Activated CD8-positive, alpha-beta memory T cell treated with anti-CD3 and anti-CD28 coated beads for 1 hour (primary cell): ENCODE measurements around the gene ROR2.

Experiments used
- DNase-seq, 2 donors: peaks; one replicate each; pipeline ENCODE4 v3.0.0-alpha.2; 2020; ENCODE audit warnings: low read depth in 1 of 2; ENCODE audit errors: extremely low read depth in 1 of 2

The ROR2 gene

GRCh38 chr9:91782708-91783214 is 167.3 kb downstream of the ROR2 start:
- DNase-seq, result no peak

GRCh38 chr9:91781906-91782305 is 168.1 kb downstream of the ROR2 start:
- DNase-seq, result no peak

- no peak for DNase-seq
Observed at GRCh38 chr9:91781116-91781515, 168.9 kb downstream of the ROR2 start.

- no peak for DNase-seq
Observed at GRCh38 chr9:91778031-91778430, 172.0 kb downstream of the ROR2 start.

- DNase-seq, result no peak
Observed at GRCh38 chr9:91777292-91777830, 172.7 kb downstream of the ROR2 start.

- no peak for DNase-seq
Observed at GRCh38 chr9:91776409-91777291, 173.4 kb downstream of the ROR2 start.

- DNase-seq, result no peak
Observed at GRCh38 chr9:91775708-91776028, 174.4 kb downstream of the ROR2 start.

GRCh38 chr9:91775011-91775707 is 174.9 kb downstream of the ROR2 start:
- DNase-seq, result peak; percentile 19 to 47

- no peak for DNase-seq
Observed at GRCh38 chr9:91773156-91773555, 176.9 kb downstream of the ROR2 start.

- no peak for DNase-seq
Observed at GRCh38 chr9:91771864-91772263, 178.2 kb downstream of the ROR2 start.

- no peak for DNase-seq
Observed at GRCh38 chr9:91771027-91771426, 179.0 kb downstream of the ROR2 start.

GRCh38 chr9:91770229-91770628 is 179.8 kb downstream of the ROR2 start:
- no peak for DNase-seq

- DNase-seq, result no peak
Observed at GRCh38 chr9:91768977-91769916, 180.8 kb downstream of the ROR2 start.

- DNase-seq, result no peak
Observed at GRCh38 chr9:91768507-91768906, 181.5 kb downstream of the ROR2 start.

GRCh38 chr9:91766315-91767069 is 183.5 kb downstream of the ROR2 start:
- no peak for DNase-seq

- DNase-seq, result no peak
Observed at GRCh38 chr9:91765296-91765695, 184.7 kb downstream of the ROR2 start.

- DNase-seq, result no peak
Observed at GRCh38 chr9:91764661-91765060, 185.4 kb downstream of the ROR2 start.

- no peak for DNase-seq
Observed at GRCh38 chr9:91761362-91761761, 188.7 kb downstream of the ROR2 start.

GRCh38 chr9:91760906-91761305 is 189.1 kb downstream of the ROR2 start:
- no peak for DNase-seq

GRCh38 chr9:91758491-91758981 is 191.5 kb downstream of the ROR2 start:
- no peak for DNase-seq
